Measurements from ENCODE around the gene SH3BP1. TPM values are rescaled to one million over a fixed set of nuclear protein-coding genes. Genes with fewer than 3 reads are reported as not detected.
"Not testable (repeated sequence)": the region's sequence is repeated elsewhere in the genome, so short reads cannot be mapped to it uniquely, and the experiment has no call there.

The SH3BP1 gene, protein sequence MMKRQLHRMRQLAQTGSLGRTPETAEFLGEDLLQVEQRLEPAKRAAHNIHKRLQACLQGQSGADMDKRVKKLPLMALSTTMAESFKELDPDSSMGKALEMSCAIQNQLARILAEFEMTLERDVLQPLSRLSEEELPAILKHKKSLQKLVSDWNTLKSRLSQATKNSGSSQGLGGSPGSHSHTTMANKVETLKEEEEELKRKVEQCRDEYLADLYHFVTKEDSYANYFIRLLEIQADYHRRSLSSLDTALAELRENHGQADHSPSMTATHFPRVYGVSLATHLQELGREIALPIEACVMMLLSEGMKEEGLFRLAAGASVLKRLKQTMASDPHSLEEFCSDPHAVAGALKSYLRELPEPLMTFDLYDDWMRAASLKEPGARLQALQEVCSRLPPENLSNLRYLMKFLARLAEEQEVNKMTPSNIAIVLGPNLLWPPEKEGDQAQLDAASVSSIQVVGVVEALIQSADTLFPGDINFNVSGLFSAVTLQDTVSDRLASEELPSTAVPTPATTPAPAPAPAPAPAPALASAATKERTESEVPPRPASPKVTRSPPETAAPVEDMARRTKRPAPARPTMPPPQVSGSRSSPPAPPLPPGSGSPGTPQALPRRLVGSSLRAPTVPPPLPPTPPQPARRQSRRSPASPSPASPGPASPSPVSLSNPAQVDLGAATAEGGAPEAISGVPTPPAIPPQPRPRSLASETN
- 1 to 10 TPM; 2.9 to 4.9 (median 3.2) TPM for total RNA-seq

DNA sequence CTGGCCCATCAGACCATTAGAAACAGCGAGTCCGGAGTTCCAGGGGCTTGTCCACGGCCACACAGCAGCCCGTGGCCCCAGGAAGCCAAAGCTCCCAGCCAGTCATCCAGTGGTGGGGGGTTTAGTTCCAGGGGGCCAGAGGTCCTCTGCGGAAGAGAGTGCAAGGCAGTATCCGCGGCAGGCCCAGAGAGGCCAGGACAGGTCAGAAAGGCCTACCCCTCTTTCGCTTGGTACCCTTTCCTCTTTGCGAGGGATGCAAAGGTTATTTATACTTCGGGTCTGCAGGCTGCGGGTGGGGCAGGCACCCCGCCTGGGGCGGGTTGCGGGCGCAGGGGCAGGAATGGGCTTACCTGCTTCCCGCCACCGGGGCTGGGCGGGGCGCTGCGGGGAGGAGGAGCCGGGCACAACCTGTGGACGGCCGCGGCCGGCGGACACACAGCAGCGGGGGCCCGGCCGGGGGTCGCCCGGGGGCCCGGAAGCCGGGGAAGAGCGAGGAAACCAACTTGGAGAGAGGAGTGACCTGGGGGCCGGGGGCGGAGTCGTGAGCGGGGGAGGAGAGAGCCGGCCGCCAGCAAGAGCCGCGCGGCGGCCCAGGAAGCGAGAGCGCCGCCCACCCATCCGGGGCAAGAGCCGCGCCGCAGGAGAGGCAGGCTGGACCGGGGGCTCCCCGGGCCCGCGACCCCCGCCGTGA lies at the start of gene SH3BP1:
SH3BP1 (plus strand) TSS at position 600 of the 691 bp plus-strand sequence. CDS start 119 bp downstream, outside the sequence.
- H3K4me1 ChIP-seq, result peaks cover 0 to 70% (median 33%) of the 10 kb centered on the region in 3 donors
- peak within 1 kb of the TSS; percentile 20 to 58 for H3K4me3 ChIP-seq
- no peaks in the 10 kb centered on the region for H3K9me3 ChIP-seq
- ATAC-seq, result peak; percentile 29
- no peaks in the 10 kb centered on the region for H3K36me3 ChIP-seq
- no CpG with 5 or more reads among the region's 57 CpGs for WGBS, 2 donors (ENCODE audit: low coverage in 1 of 2)
- H3K27ac ChIP-seq, result peak within 1 kb of the TSS in 3 of 4 donors; percentile 38 to 68 (median 45)
- TF ChIP-seq EP300 (IDR thresholded peaks at IDR 0.05), result no peak
- TF ChIP-seq, protein P1, sequence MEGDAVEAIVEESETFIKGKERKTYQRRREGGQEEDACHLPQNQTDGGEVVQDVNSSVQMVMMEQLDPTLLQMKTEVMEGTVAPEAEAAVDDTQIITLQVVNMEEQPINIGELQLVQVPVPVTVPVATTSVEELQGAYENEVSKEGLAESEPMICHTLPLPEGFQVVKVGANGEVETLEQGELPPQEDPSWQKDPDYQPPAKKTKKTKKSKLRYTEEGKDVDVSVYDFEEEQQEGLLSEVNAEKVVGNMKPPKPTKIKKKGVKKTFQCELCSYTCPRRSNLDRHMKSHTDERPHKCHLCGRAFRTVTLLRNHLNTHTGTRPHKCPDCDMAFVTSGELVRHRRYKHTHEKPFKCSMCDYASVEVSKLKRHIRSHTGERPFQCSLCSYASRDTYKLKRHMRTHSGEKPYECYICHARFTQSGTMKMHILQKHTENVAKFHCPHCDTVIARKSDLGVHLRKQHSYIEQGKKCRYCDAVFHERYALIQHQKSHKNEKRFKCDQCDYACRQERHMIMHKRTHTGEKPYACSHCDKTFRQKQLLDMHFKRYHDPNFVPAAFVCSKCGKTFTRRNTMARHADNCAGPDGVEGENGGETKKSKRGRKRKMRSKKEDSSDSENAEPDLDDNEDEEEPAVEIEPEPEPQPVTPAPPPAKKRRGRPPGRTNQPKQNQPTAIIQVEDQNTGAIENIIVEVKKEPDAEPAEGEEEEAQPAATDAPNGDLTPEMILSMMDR (IDR thresholded peaks at IDR 0.05), result no peak
- TF ChIP-seq POLR2AphosphoS5 (IDR thresholded peaks at IDR 0.05), result no peak
- no peak for TF ChIP-seq POLR2A (IDR thresholded peaks at IDR 0.05)
- peaks cover 37% of the 10 kb centered on the region for H3K27me3 ChIP-seq

- ATAC-seq, H3K9me3 ChIP-seq, H3K4me3 ChIP-seq, H3K36me3 ChIP-seq, H3K4me1 ChIP-seq, H3K27ac ChIP-seq: not testable (repeated sequence)
- peaks cover 43% of the 10 kb centered on the region for H3K27me3 ChIP-seq
- WGBS, 2 donors (ENCODE audit: low coverage in 1 of 2), result 100% methylated on average over 6 of the region's 6 CpGs; no CpG with 5 or more reads in 1 of the 2 donors
Observed at GRCh38 chr22:37591081-37591480, 48.4 kb upstream of the SH3BP1 start.

DNA sequence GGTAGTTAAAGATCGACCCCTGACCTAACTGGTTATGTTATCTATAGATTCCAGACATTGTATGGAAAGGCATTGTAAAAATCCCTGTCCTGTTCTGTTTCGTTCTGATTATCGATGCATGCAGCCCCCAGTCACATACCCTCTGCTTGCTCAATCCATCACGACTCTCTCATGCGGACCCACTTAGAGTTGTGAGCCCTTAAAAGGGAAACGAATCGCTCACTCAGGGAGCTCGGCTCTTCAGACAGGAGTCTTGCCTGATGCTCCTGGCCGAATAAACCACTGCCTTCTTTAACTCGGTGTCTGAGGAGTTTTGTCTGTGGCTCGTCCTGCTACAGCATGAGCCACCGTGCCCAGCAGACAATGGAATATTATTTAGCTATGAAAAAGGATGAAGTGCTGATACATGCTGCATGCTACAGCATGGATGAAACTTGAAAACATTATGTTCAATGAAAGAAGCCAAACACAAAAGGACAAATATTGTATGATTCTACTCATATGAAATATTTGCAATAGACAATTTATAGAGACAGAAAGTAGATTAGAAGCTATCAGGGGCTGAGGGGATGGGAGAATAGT lies 47.6 kb upstream of the SH3BP1 start:
- WGBS, 2 donors (ENCODE audit: low coverage in 1 of 2), result 79 to 87% methylated on average over 4 to 9 of the region's 12 CpGs
- no peak for TF ChIP-seq POLR2A (IDR thresholded peaks at IDR 0.05)
- TF ChIP-seq, protein P1 (IDR thresholded peaks at IDR 0.05), result no peak
- no peak for TF ChIP-seq POLR2AphosphoS5 (IDR thresholded peaks at IDR 0.05)
- TF ChIP-seq EP300 (IDR thresholded peaks at IDR 0.05), result no peak
- H3K4me3 ChIP-seq, result peak overlapping the region in 1 of 2 donors; percentile 2
- ATAC-seq, result no peak
- H3K27me3 ChIP-seq, result peaks cover 43% of the 10 kb centered on the region
- no peaks in the 10 kb centered on the region for H3K9me3 ChIP-seq
- H3K27ac ChIP-seq, result no peak overlapping the region
- peaks cover 0 to 6% (median 0%) of the 10 kb centered on the region in 3 donors for H3K4me1 ChIP-seq
- H3K36me3 ChIP-seq, result no peaks in the 10 kb centered on the region

DNA sequence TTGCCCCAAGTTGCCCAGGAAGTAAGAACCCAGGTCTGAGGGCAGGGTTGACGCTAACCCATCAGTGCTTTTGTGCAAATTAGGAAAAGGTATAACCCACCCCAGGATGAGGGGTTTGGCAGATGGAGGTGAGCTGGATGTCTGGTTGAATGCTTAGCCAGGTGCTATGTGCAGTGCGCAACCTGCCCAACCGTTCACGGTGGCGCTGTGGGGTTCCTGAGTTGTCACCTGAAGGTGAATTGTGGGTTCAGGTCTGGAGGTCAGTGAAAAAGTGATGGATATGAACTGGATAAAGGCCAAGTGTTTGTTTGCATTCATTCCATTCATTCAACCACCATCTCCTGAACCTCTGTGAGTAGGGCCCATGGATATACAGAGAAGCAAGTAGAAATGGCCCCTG lies 45.2 kb upstream of the SH3BP1 start:
- WGBS, 2 donors (ENCODE audit: low coverage in 1 of 2), result 96% methylated on average over 4 of the region's 5 CpGs; no CpG with 5 or more reads in 1 of the 2 donors
- peaks cover 0 to 6% (median 0%) of the 10 kb centered on the region in 3 donors for H3K4me1 ChIP-seq
- TF ChIP-seq POLR2A (IDR thresholded peaks at IDR 0.05) (no peak), EP300 (IDR thresholded peaks at IDR 0.05) (no peak), POLR2AphosphoS5 (IDR thresholded peaks at IDR 0.05) (no peak)
- TF ChIP-seq, protein P1 (IDR thresholded peaks at IDR 0.05), result no peak
- H3K4me3 ChIP-seq, result no peak overlapping the region
- H3K27me3 ChIP-seq, result peaks cover 27% of the 10 kb centered on the region
- no peaks in the 10 kb centered on the region for H3K9me3 ChIP-seq
- no peaks in the 10 kb centered on the region for H3K36me3 ChIP-seq
- ATAC-seq, result no peak
- H3K27ac ChIP-seq, result no peak overlapping the region

GRCh38 chr22:37599153-37599552 lies 40.3 kb upstream of the SH3BP1 start:
- Histone ChIP-seq H3K4me3 (no peak overlapping the region), H3K27ac (no peak overlapping the region), H3K4me1 (no peaks in the 10 kb centered on the region), H3K36me3 (no peaks in the 10 kb centered on the region), H3K27me3 (peaks cover 25% of the 10 kb centered on the region), H3K9me3 (no peaks in the 10 kb centered on the region)
- TF ChIP-seq EP300 (IDR thresholded peaks at IDR 0.05) (no peak), POLR2A (IDR thresholded peaks at IDR 0.05) (no peak), POLR2AphosphoS5 (IDR thresholded peaks at IDR 0.05) (no peak)
- TF ChIP-seq, protein P1 (IDR thresholded peaks at IDR 0.05), result no peak
- WGBS, 2 donors (ENCODE audit: low coverage in 1 of 2), result 69 to 86% methylated on average over 1 to 4 of the region's 4 CpGs
- ATAC-seq, result no peak

Measured in gastroesophageal sphincter (tissue), 4 donors.